Kidney tubule cell (primary cell): ENCODE data around the gene COA1.
"Not testable (repeated sequence)": the region's sequence is repeated elsewhere in the genome, so short reads cannot be mapped to it uniquely, and the experiment has no call there.

ENCODE experiments used
- DNase-seq: peaks from one replicate; pipeline ENCODE4 v3.0.0-alpha.2; 2018; ENCODE audit warnings: low spot score

The COA1 gene

DNA sequence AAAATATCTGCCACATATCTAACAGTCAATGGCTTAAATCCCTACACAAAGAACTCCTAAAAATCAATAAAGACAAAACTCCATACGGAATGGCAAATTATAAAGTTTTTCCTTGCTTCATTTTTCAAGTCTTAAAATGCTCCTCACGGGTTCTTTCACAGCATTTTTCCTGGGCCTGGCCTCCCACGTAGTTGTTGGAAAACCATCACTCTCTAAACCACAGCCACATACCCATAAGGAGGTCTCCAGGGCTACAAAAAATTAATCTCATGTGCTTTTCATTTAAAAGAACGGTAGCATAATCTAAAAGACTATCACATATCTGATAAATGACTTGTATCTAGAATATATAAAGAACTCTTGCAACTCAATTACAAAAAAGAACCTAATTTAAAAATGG lies 2.9 kb downstream of the COA1 start:
- DNase-seq = no peak

DNA sequence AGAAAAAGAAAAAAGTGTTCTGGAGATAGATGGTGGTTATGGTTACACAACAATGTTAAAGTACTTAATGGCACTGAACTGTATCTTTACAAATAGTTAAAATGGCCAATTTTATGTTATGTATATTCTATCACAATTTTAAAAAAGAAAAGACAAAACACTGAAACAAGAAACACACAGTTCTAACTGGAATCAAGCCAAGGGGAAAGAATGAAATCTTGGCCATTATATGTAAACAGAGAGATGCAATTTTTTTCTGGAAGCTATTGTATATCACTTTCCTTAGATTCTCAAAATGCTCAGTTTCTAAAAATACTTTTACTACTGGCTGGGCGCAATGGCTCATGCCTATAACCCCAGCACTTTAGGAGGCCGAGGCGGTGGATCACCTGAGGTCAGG lies 4.1 kb downstream of the COA1 start:
- DNase-seq = no peak

DNA sequence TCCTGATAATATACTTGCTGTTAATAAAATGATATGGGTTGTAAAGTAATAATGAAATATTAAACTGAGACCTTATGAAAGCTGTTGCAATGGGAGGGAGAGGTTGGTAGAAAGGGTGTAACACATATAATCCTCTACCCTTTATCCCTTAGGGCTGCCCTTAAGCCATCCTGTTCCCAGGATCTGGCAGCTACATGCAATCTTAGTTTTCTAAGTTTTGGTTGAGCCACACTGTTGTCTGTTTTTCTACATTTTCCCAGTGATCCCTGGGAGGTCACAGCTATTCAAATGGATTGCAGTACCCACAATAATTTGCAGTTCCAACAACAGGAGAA lies 6.3 kb downstream of the COA1 start:
- no peak for DNase-seq

DNA sequence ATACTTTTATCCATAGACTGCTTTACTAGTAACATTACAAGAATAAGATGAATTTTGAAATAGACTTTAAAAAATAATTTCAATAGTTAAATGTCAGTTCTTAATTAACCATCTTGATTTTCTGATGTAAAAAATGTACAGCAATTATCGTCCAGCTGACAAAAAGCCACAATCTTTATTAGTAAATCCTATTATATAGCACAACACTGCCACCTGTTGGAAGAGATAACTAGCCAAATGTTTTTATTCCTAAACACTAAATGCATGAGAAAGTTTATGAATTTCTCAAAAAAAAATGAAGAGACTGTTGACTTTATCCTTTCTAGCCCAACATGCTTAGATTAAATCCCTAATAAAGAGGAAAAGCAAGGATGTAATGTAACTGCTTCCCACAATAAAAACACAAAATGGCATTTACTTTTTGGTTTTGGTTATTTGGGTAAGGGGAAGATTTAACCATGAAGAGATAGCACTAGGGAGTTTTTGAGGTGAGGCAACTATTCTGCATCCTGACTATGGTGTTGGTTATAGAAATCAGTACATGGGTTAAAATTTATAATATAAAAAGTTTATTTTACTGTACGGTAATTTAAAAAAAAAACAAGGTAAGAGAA lies 8.0 kb downstream of the COA1 start:
- peak; percentile 49 for DNase-seq

DNA sequence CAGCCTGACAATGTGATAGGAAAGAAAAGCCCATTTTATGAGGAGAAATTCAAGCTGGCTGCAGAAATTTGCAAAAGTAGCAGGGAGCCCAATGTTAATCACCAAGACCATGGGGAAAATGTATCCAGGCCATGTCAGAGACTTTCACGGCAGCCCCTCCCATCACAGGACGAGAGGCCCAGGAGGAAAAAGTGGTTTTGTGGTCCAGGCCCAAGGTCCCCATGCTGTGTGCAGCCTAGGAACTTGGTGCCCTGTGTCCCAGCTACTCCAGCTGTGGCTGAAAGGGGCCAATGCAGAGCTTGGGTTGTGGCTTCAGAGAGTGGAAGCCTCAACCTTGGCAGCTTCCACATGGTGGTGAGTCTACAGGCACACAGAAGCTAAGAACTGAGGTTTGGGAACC lies 12.7 kb downstream of the COA1 start:
- no peak for DNase-seq

DNA sequence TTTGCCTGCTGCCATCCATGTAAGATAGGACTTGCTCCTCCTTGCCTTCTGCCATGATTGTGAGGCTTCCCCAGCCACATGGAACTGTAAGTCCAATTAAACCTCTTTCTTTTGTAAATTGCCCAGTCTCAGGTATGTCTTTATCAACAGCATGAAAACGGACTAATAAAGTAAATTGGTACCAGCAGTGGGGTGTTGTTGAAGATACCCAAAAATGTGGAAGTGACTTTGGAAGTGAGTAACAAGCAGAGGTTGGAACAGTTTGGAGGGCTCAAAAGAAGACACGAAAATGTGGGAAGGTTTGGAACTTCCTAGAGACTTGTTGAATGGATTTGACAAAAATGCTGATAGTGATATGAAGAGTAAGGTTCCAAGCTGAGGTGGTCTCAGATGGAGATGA lies 13.4 kb downstream of the COA1 start:
- not testable (repeated sequence) for DNase-seq

DNA sequence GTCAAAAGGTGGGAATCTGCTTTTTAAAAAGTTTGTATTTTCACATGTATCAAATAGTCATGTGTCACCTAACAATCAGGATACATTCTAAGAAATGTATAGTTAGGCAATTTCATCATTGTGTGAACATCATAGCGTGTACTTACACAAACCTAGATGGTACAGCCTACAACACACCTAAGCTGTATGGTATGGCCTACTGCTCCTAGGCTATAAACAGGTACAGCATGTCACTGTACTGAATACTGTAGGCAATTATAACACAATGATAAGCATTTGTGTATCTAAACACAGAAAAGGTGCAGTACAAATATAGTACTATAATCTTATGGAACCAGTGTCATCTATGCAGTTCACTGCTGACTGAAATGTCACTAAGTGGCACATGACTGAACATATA lies 17.8 kb downstream of the COA1 start:
- no peak for DNase-seq

DNA sequence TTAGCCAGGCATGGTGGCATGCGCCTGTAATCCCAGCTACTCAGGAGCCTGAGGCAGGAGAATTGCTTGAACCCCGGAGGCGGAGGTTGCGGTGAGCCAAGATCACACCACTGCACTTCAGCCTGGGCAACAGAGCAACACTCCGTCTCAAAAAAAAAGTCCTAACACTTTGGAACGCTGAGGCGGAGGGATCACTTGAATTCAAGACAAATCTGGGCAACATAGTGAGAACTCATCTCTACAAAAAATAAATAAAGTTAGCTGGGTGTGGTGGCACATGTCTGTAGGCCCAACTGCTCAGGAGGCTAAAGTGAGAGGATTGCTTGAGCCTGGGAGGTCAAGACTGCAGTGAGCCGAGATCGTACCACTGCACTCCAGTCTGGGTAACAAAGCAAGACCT lies 21.3 kb downstream of the COA1 start:
- DNase-seq = not testable (repeated sequence)

DNA sequence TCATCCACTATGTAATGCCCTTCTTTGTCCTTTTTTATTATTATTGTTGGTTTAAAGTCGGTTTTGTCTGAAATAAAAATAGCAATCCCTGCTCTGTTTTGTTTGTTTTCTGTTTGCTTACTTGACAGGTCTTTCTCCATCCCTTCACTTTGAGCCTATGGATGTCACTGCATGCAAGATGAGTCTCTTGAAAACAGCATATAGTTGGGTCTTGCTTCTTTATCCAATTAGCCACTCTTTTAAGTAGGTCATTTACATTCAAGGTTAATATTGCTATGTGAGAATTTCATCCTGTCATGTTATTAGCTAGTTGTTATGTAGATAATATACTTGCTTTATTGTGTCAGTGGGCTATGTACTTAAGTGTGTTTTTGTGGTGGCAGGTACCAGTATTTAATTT lies 25.8 kb downstream of the COA1 start:
- no peak for DNase-seq

DNA sequence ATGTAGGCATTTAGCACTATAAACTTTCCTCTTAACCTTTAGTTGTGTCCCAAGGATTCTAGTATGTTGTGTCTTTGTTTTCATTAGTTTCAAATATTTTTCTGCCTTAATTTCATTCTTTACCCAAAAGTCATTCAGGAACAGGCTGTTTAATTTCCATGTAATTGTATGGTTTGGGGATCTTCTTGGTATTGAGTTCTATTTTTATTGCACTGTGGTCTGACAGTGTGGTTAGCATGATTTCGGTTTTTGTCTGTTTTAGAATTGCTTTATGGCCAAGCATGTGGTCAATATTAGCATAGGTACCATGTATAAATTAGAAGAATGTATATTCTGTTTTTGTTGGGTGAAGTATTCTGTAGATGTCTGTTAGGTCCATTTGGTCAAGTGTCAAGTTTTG lies 26.3 kb downstream of the COA1 start:
- no peak for DNase-seq

DNA sequence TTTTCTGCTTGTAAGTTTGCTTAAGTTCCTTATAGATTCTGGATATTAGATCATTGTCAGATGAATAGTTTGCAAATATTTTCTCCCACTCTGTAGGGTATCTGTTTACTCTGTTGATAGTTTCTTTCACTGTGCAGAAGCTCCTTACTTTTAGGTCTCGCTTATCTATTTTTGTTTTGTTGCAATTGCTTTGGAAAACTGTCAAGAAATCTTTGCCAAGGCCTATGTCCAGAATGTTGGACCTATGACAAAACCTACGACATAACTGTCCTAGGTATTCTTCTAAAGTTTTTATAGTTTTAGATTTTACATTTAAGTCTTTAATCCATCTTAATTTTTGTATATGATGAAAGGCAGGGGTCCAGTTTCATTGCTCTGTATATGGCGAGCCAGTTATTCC lies 27.4 kb downstream of the COA1 start:
- no peak for DNase-seq

DNA sequence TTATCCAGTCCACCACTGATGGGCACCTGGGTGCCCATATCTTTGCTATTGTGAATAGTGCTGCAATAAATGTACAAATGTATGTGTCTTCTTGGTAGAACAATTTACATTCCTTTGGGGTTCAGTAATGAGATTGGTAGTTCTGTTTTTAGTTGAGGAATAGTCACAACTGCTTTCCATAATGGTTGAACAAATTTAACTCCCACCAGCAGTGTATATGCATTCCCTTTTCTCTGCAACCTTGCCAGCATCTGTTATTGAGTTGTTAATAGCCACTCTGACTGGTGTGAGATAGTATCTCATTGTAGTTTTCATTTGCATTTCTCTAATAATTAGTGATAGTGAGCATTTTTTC lies 27.8 kb downstream of the COA1 start:
- DNase-seq = no peak

DNA sequence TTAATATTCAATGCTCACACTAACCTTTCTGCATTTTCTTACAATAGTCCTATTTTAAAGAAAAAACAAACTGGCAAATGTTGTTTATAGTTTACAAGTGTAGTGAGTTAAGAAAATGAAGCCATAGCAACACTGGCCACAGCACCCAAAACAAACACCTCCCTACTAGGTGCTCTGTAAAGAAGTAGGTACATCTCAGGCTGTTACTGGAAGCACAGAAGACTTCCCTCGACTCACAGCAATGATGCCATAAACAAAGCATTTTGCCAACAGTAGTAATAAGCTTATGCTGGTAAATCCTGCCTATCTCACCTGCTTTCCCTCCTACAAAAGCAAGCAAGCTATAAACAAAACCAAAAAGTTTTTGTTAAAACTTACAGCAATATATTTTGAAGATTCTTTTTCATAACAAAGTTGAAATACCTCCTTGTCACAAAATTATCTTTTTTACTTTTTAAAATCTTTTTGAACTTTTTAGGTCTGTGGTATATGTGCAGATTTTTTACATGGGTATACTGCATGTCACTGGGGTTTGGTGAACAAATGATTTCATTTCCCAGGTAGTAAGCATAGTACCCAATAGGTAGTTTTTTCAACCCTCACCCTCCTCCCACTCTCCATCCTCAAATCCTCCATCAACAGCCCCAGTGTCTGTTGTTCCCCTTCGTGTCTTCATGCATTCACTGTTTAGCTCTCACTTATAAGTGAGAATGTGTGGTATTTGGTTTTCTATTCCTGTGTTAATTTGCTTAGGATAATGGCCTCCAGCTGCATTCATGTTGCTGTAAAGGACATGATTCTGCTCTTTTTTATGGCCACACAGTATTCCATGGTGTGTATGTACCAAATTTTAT lies 28.4 kb downstream of the COA1 start:
- DNase-seq = peak; percentile 19

DNA sequence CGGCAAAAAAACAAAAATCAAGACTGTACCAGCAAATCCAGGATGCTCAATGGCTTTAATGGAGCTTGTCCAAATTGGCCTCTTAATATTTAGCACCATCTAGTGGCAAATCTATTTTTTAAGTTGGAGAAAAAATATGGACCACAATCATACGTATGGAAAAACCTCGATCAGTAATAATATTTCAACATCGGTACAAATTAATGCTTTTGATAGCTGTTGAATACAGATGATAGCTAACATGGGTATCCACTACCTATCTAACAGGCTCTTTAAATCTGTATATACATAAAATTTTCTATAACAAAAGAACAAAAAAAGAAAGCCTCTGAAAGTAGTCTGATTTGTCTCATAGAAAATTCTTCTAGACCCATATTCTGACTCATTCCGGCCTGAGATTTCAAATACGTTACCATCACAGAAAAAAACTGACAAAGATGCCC lies 29.2 kb downstream of the COA1 start:
- peak; percentile 68 for DNase-seq

DNA sequence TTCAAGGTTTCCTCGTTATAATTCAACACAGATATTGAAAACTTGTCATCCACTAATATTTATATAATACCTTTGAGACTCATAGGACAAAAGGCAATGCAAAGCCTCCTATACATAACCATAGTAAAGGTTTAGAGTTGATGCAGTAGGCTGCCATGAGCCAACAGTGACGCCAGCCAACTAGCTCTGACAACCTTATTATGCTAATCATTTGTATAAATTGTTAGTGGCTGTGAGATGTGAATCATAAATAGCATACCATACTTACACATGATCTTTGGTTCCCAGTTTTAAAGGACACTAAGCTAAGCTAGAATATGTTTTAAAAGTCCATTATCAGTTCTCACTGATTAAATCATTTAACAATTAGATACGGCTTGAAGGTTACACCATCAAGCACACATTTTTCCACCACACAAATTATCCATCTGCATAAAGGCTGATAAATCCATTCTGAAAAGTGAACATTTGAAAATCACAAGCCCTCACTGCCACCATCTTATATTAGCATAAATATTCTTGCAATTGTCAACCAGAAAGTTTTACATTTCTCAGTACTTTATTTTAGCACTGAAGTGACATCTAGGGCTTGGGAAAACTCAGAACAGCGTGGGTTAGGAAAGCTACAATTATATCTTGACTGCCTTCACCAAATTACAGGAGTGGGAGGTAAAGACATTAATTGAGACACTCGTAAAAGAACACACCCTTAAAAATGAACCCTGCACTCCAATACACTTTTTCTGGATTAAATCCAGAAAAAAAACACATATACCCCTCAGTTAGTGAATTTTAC lies 30.7 kb downstream of the COA1 start:
- DNase-seq = no peak

DNA sequence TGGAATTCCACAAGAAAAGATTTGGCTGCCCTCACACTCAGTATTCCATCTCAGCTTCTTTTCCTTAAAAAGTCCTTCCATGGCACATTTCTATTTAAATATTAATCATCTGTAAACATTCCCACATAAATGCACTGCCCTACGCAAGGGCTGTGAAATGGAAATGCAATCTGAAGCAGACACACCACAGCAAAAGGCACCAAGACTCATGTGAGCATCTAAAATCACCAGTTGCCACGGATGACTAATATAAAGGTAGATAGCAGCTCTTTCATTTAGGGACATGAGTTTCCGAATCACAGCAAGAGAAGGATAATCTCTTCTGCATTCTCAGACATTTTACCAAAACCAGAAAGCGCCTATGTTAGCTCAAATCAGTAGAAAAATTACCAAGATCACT lies 31.6 kb downstream of the COA1 start:
- peak; percentile 38 for DNase-seq

DNA sequence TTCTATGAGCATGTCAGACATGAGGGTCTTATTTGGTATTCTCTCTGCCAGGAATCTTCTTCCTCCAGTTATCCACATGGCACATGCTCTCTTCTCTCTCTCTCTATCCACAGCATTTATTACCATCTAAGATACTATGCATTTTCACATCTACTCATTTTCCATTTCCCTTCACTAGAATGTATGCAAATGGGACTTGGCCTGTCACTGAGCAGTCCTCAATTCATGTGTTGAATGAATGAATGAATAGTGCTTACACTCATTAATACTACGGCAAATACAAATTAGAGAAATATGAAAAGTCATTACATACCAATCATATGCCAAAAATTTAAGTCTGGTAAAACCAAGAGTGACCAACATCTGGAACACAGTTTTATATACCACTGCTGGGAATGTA lies 34.0 kb downstream of the COA1 start:
- no peak for DNase-seq

DNA sequence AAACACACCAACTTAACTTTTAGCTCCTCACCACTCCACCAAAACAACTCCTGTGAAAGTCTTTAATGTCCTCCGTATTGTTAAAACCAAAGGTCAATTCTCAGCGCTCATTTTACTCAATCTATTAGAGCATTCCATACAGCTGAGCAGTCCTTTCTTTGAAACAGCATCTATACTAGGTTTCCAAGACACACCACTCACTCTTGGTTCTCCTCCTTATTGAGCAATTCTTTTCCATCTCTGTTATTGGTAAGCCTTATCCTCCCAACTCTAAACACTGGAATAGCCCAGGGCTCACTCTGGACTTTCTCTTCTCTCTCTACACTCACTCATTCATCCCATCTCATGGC lies 34.9 kb downstream of the COA1 start:
- DNase-seq = peak; percentile 27

DNA sequence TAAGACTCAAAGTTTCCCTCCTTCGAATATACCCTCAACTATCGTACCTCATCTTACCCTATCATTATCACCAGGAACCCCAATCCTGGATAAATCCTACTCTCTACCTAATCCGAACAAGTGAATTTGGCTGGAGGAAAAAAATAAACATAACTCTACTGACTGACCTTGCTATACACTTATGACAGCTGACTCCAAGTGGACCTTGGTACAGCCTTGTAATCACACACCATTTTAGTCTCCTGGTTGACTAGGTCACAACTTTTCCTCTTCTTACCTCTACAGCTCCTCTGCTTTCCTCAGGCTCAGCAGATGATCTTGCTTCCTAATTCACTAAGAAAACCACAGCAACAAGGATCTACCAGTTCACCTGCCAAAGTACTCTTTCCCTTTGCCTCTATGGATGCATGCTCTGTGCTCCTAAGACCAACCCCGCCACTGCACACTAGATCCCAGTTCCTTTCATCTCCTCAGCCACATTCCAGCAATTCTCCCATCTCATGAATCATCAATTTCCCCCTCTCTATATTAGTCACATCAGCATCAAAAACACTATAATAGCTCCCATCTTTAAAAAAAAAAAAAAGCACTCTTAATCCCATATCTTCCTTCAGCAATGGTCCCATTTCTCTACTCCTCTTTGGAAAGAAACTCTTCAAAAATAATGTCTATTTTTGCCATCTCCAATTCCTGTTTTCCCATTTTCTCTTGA lies 35.5 kb downstream of the COA1 start:
- DNase-seq = peak; percentile 87

DNA sequence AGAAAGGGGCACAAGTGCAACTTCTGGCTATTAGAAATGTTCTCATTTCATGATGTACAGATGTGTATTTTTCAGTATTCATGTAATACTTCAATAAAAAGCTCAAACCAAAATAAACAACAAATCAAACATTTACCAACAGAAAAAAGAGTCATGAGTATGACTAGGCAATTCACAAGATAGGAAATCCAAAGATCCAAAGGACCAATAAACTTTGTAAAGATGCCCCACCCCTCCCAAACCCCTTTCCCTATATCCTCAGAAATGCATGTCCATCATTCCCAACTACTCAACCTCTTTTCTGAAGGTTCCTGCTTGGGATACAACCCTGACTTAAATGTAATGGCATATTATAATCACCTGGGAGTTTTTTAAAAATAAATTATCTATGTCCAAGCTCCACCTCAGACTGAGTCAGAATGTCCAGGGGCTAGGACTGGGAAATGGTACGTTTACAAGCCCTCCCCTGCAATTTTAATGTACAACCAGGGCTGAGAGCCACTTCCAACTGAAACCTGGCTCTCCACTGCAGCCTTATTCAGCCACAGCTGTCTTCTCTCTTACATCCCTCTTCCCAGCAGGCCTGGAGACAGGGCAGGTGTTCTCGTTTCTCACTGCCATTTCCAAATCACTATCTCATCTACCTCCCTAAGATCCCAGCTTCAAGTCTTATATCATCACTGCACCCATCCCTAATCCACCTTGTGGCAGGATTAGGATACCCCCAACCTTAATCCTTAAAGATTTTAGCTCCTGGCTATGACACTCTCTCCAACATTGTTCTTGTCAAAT lies 36.5 kb downstream of the COA1 start:
- peak; percentile 67 for DNase-seq

DNA sequence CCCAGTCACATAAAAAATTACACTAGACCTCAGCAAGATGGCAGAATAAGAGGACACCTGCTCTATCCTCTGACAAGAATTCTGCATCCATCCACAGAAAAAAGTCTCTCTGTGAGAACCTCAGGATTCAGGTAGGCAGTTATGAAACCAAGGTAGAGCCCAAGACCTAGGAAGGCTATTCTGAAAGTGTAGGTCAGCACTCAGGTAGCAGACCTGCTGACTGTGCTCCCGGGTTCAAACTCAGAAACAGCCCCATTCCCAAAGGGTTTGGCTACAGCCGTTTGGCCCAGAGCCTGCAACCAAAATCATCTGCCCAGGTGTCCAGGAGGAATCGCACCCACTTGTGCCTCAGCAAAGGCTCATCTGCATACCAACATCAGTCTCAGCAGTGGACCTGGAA lies 37.7 kb downstream of the COA1 start:
- no peak for DNase-seq

DNA sequence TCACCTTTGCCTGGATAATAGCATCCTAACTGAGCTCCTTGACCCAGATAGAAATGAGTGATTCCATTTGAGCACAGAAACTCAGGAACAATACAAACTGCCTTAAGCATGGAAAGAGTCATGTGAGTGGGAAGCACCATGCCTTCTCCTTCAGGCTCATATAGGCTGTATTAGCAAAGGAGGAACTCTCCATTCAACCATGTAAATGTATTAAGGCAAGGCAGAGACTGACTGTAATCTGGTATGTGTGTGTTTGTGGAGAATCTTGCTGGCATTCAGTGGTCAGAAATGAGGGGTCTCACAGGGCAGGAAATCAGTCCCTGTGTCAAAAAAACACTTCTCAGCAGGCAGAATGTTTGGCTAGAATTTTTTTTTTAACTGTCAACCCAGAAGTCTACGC lies 40.2 kb downstream of the COA1 start:
- no peak for DNase-seq
